Tibial artery (tissue), 4 donors: ENCODE measurements around the gene ITGA4.

Source experiments
- DNase-seq, 2 donors: peaks; one replicate each; pipeline ENCODE4 v3.0.0-alpha.2; 2019
- H3K27ac ChIP-seq, 2 donors: fragments of 200-600 bp; sonication (generic) in 1 of 2; 1 replicate in 1 of 2; 2 replicates in 1 of 2; pipeline ENCODE4 v1.5.1; 2018 to 2019; ENCODE audit warnings: mild to moderate bottlenecking in 1 of 2
- H3K27me3 ChIP-seq, 2 donors: fragments of 200-600 bp; sonication (generic) in 1 of 2; one replicate each; pipeline versions ENCODE4 v1.5.1 to v1.6.0; 2016 to 2019
- H3K36me3 ChIP-seq, 3 donors: fragments of 200-600 bp; sonication (generic) in 2 of 3; one replicate each; pipeline ENCODE4 v1.5.1; 2016 to 2019; ENCODE audit warnings: mild to moderate bottlenecking in 2 of 3
- H3K4me1 ChIP-seq, 4 donors: fragments of 200-600 bp; sonication (generic) in 2 of 4; 1 replicate in 3 of 4; 2 replicates in 1 of 4; pipeline ENCODE4 v1.5.1; 2016 to 2019
- H3K4me3 ChIP-seq, 2 donors: fragments of 200-600 bp; sonication (generic) in 1 of 2; 1 replicate in 1 of 2; 2 replicates in 1 of 2; pipeline ENCODE4 v1.5.1; 2018 to 2019; ENCODE audit warnings: mild to moderate bottlenecking in 2 of 2
- H3K9me3 ChIP-seq, 3 donors: fragments of 200-600 bp; sonication (generic) in 1 of 3; one replicate each; pipeline ENCODE4 v1.5.1; 2016 to 2019
- CTCF ChIP-seq, 2 experiments: fragments of 200-600 bp in 1 of 2; fragments of 450-650 bp in 1 of 2; IDR thresholded peaks; one replicate each; pipeline ENCODE4 v1.5.1; 2017 to 2019; ENCODE audit warnings: antibody characterized with exemption in 2 of 2, mild to moderate bottlenecking in 1 of 2, moderate library complexity in 1 of 2
- intact Hi-C: fragments of 100-400 bp; cut with DNase I; formaldehyde crosslinking; loops from one replicate; pipeline ENCODE4 v1.15.0; 2023; ENCODE audit warnings: low total_unique reads

The ITGA4 gene

DNA sequence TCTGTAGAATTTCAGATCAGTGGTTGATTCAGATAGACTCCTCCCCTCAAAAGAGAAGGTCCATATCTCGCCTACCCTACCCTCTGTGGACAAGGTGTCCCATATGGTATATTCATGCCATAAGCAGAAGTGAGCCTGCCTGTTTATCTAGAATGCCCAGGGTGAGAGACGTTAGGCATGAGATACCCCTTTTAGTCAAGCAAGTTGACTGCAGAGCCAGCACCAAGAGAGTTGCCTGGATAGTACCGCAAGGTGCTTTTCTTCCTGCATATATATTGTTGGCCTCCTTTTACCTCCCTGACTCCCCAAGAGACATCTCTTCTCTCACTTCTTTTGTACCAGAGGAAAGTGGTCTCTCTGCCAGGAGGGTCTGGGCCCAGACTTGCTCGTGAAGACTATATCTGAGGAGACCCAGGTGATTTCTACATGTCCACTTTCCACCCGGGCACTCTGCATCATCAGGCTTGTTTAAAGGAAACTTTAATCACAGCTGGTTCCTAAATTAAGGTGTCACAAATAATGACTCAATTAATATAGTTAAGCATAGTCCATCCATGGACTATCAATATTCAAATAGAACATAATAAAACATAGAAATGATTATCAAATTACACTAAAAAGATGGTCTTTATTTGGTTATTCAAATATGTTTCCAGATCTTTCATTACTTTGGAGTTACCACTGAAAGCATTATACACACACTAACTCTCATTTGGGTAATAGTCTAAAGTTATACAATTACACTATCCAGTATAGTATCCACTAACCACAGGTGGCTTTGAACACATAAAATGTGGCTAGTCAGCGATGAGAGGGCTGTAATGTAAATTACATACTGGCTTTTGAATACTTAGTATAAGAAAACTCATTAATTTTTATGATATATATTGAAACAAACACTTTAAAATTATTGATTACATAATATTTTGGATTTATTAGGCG is 4.1 kb downstream of the ITGA4 start:
- no peaks in the 10 kb centered on the region for H3K9me3 ChIP-seq
- no peak for DNase-seq
- H3K4me3 ChIP-seq: no peak overlapping the region
- no peaks in the 10 kb centered on the region for H3K36me3 ChIP-seq
- no peak overlapping the region for H3K27ac ChIP-seq
- intact Hi-C loops: no loop called here
- no peak for TF ChIP-seq CTCF (IDR thresholded peaks at IDR 0.05)
- H3K4me1 ChIP-seq: peaks cover 0 to 20% (median 16%) of the 10 kb centered on the region in 4 donors
- H3K27me3 ChIP-seq: peaks cover 0 to 16% of the 10 kb centered on the region in 2 donors

- peaks cover 0 to 13% (median 9%) of the 10 kb centered on the region in 4 donors for H3K4me1 ChIP-seq
- H3K36me3 ChIP-seq: no peaks in the 10 kb centered on the region
- H3K27ac ChIP-seq: no peak overlapping the region
- no peak for DNase-seq
- H3K27me3 ChIP-seq: peaks cover 0 to 12% of the 10 kb centered on the region in 2 donors
- intact Hi-C loops: no loop called here
- H3K4me3 ChIP-seq: no peak overlapping the region
- H3K9me3 ChIP-seq: no peaks in the 10 kb centered on the region
- TF ChIP-seq CTCF (IDR thresholded peaks at IDR 0.05): no peak
Observed at GRCh38 chr2:181462033-181462432, 4.8 kb downstream of the ITGA4 start.

GRCh38 chr2:181463588-181463987 is 6.4 kb downstream of the ITGA4 start:
- Histone ChIP-seq H3K36me3 (no peaks in the 10 kb centered on the region), H3K27me3 (no peaks in the 10 kb centered on the region), H3K27ac (no peak overlapping the region), H3K4me1 (no peaks in the 10 kb centered on the region), H3K4me3 (no peak overlapping the region), H3K9me3 (no peaks in the 10 kb centered on the region)
- TF ChIP-seq CTCF (IDR thresholded peaks at IDR 0.05): no peak
- intact Hi-C loops: no loop called here
- DNase-seq: no peak

GRCh38 chr2:181464966-181465365 is 7.8 kb downstream of the ITGA4 start:
- no peak for TF ChIP-seq CTCF (IDR thresholded peaks at IDR 0.05)
- Histone ChIP-seq H3K27ac (no peak overlapping the region), H3K9me3 (no peaks in the 10 kb centered on the region), H3K4me1 (no peaks in the 10 kb centered on the region), H3K27me3 (no peaks in the 10 kb centered on the region), H3K4me3 (no peak overlapping the region), H3K36me3 (no peaks in the 10 kb centered on the region)
- DNase-seq: no peak
- intact Hi-C loops: no loop called here

DNA sequence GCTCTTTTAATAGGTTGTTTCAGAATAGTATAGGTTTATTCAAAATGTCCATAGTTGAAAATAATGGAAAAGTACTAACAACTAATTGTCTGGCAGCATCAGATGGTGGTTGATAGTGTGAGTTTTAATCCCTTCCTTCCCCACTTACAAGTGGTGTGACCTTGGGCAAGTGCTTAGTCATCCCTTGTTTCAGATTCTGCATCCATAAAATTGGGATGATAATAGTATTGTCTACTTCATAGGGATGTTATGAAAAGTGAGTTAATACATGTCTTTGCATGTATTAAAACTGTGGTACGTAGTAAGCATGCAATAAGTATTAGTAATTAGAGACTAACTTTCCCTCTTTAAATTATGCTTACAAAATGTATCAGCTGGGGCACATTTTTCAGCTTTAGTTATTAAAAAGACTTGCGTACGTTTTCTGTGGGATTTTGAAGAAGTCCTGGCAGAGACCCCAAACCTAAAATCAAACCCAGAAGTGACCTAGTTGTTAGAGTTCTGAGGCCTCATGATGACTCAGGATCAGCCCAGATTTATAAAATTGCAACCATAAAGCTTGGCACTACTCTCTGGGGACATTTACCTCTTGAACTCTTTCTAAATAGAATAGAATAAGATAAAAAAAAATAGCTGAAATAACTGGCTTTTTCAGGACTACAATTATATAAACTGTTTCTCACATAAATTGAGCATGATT is 8.6 kb downstream of the ITGA4 start:
- no peaks in the 10 kb centered on the region for H3K4me1 ChIP-seq
- H3K27ac ChIP-seq: no peak overlapping the region
- no peaks in the 10 kb centered on the region for H3K27me3 ChIP-seq
- no peak for DNase-seq
- no peaks in the 10 kb centered on the region for H3K36me3 ChIP-seq
- intact Hi-C loops: no loop called here
- H3K4me3 ChIP-seq: no peak overlapping the region
- no peak for TF ChIP-seq CTCF (IDR thresholded peaks at IDR 0.05)
- H3K9me3 ChIP-seq: no peaks in the 10 kb centered on the region
